HepG2 (cell line): ENCODE data around the gene COPZ1. TPM values are rescaled to one million over a fixed set of nuclear protein-coding genes. Genes with fewer than 3 reads are reported as not detected.

Experiments
- BHLHE40 ChIP-seq: IDR thresholded peaks from 2 replicates; pipeline ENCODE4 v1.6.1; 2011; ENCODE audit warnings: low read length, improper control_type of control experiment
- EHMT2 ChIP-seq: fragments of 200-600 bp; sonication (generic); IDR thresholded peaks from 2 replicates; pipeline ENCODE4 v1.7.0; 2017; ENCODE audit warnings: antibody characterized with exemption, low read depth, low read length, borderline replicate concordance
- EP300 ChIP-seq, 3 experiments: sonication (generic) in 1 of 3; formaldehyde crosslinking in 1 of 3; IDR thresholded peaks; 2 replicates each; pipeline versions ENCODE4 v1.5.1 to v1.6.1; 2011 to 2020; ENCODE audit warnings: low read depth in 2 of 3, low read length in 2 of 3, borderline replicate concordance in 1 of 3, improper control_type of control experiment in 1 of 3, mild to moderate bottlenecking in 1 of 3, missing genetic modification reagents in 1 of 3, moderate library complexity in 1 of 3
- ERF ChIP-seq: IDR thresholded peaks from 2 replicates; pipeline ENCODE4 v1.6.1; 2018; ENCODE audit warnings: missing biosample characterization, missing genetic modification reagents
- ISX ChIP-seq: sonication (generic); formaldehyde crosslinking; conservative IDR thresholded peaks from 2 replicates; pipeline ENCODE4 v1.5.0; 2020; ENCODE audit warnings: missing genetic modification reagents
- KDM2A ChIP-seq: sonication (generic); formaldehyde crosslinking; IDR thresholded peaks from 2 replicates; pipeline ENCODE4 v1.4.0; 2020; ENCODE audit warnings: low read depth, missing genetic modification reagents, borderline replicate concordance
- MZF1 ChIP-seq: sonication (generic); formaldehyde crosslinking; IDR thresholded peaks from 2 replicates; pipeline ENCODE4 v1.8.1; 2023; ENCODE audit warnings: mild to moderate bottlenecking, missing genetic modification reagents, borderline replicate concordance
- THYN1 ChIP-seq: sonication (generic); formaldehyde crosslinking; IDR thresholded peaks from 2 replicates; pipeline ENCODE4 v1.8.1; 2023; ENCODE audit warnings: low read depth, mild to moderate bottlenecking, moderate library complexity, missing genetic modification reagents, borderline replicate concordance
- ZFP41 ChIP-seq: sonication (generic); formaldehyde crosslinking; IDR thresholded peaks from 2 replicates; pipeline ENCODE4 v1.4.0; 2020; ENCODE audit warnings: mild to moderate bottlenecking, missing genetic modification reagents, borderline replicate concordance
- ZKSCAN8 ChIP-seq: IDR thresholded peaks from 2 replicates; pipeline ENCODE4 v1.6.1; 2016; ENCODE audit warnings: borderline replicate concordance, missing genetic modification reagents, missing compliant biosample characterization
- ZNF101 ChIP-seq: sonication (generic); formaldehyde crosslinking; IDR thresholded peaks from 2 replicates; pipeline ENCODE4 v1.4.0; 2020; ENCODE audit warnings: mild to moderate bottlenecking, low read depth, missing genetic modification reagents, borderline replicate concordance
- ZNF232 ChIP-seq: sonication (generic); formaldehyde crosslinking; IDR thresholded peaks from 2 replicates; pipeline ENCODE4 v1.4.0; 2020; ENCODE audit warnings: missing genetic modification reagents, borderline replicate concordance
- ZNF546 ChIP-seq: sonication (generic); formaldehyde crosslinking; conservative IDR thresholded peaks from 2 replicates; pipeline ENCODE4 v1.8.1; 2023; ENCODE audit warnings: mild to moderate bottlenecking, missing genetic modification reagents
- ZNF678 ChIP-seq: sonication (generic); formaldehyde crosslinking; IDR thresholded peaks from 2 replicates; pipeline ENCODE4 v1.4.0; 2020; ENCODE audit warnings: mild to moderate bottlenecking, missing genetic modification reagents
- ZNF766 ChIP-seq: sonication (generic); formaldehyde crosslinking; IDR thresholded peaks from 2 replicates; pipeline ENCODE4 v1.5.0; 2020; ENCODE audit warnings: missing genetic modification reagents, borderline replicate concordance
- polyA plus RNA-seq, 8 experiments: library from polyadenylated mRNA; depleted of rRNA in 3 of 8; stranded (reverse) in 7 of 8; unstranded in 1 of 8; fragments of >200 nt; fragmentation: Illumina TruSeq in 4 of 8; extraction: Trizol in 4 of 8; gene quantifications; 2 replicates each; pipeline versions ENCODE4 v1.2.1 to v1.2.3, GENCODE V29; 2011 to 2016; ENCODE audit warnings: low read depth in 4 of 8, missing spikeins in 1 of 8, mixed read lengths in 1 of 8; ENCODE audit not compliant: insufficient read depth in 1 of 8
- total RNA-seq, 5 experiments: library from RNA; depleted of rRNA; stranded (reverse); fragments of >200 nt; fragmentation: Illumina TruSeq; extraction: Trizol; gene quantifications; 2 replicates each; pipeline ENCODE4 v1.2.3, GENCODE V29; 2016; ENCODE audit warnings: low read depth in 1 of 5
- TF ChIP-seq, protein P1 (sequence below), 2 experiments: sonication (generic) in 1 of 2; formaldehyde crosslinking in 1 of 2; IDR thresholded peaks; 2 replicates each; pipeline versions ENCODE4 v1.5.1 to v1.6.1; 2011 to 2020; ENCODE audit warnings: borderline replicate concordance in 1 of 2, low read depth in 1 of 2, low read length in 1 of 2, mild to moderate bottlenecking in 1 of 2, missing genetic modification reagents in 1 of 2, moderate library complexity in 1 of 2
- TF ChIP-seq, protein P2 (sequence below): sonication (generic); formaldehyde crosslinking; IDR thresholded peaks from 2 replicates; pipeline ENCODE4 v1.5.0; 2020; ENCODE audit warnings: mild to moderate bottlenecking, missing genetic modification reagents, borderline replicate concordance

COPZ1 gene
- total and polyA plus RNA-seq, 2 of the 13 experiments (the other 11 are each of a cell fraction or from before 2014, with no cell fraction given), result 125 to 184 TPM

DNA sequence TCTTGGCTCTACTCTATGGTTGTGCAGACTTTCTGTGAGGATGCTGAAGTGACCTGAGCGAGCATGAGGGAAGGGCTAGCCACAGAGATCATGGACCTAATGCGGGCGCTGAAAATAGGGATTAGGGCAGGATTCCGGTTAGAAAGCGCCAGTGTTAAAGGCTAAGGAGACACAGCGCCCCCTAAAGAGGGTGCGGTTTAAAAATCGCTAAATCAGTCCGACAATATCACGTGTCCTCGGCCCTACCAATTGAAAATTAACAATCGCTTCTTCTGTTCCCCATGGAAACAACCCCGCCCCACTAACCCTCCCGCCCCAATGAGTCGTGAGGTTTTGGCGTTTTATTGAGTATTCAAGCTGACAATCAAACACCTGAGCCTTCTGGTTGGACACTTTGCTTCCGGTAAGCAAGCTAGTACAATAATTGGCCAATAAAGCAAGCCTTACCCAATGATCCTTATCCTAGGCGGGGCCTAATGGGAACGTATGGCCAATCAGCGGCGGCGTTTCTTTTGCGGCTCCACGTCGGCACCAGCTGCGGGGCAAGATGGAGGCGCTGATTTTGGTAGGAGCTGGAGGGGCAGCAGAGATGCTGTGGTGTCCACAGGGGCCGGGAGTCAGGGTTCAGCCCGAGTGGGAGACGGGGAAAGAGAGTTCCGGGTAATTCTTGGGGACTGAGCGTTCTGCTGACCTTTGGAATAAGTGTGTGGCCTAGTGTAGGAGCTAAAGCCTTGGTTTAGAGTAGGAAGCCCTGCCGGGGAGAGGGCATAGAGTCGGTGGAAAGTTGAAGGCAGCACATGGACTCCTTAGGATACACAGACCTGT, at the start of gene COPZ1 (continued):
- TF ChIP-seq ZNF766 (CRISPR knock-in tag) (no peak), KDM2A (CRISPR knock-in tag) (0 out of 2 replicates have a peak, but pooled peaks have one; percentile 9), ZFP41 (CRISPR knock-in tag) (no peak), ZNF232 (CRISPR knock-in tag) (0 out of 2 replicates have a peak, but pooled peaks have one; percentile 56), ISX (0 out of 2 replicates have a peak, but pooled peaks have one; percentile 52), MZF1 (no peak), THYN1 (CRISPR knock-in tag) (no peak), ZNF678 (CRISPR knock-in tag) (no peak), ZKSCAN8 (CRISPR knock-in tag) (no peak), EP300 (IDR thresholded peaks at IDR 0.05; ENCODE audit: low read depth in 2 of 2, low read length in 2 of 2) (no peak), EP300 (CRISPR knock-in tag; IDR thresholded peaks at IDR 0.05; ENCODE audit: borderline replicate concordance) (0 out of 2 replicates have a peak, but pooled peaks have one; percentile 20), ERF (CRISPR knock-in tag) (no peak), ZNF546 (CRISPR knock-in tag) (no peak), ZNF101 (no peak), BHLHE40 (no peak), EHMT2 (no peak; the same call in 1 of the 2 replicates)
- TF ChIP-seq, protein P1, sequence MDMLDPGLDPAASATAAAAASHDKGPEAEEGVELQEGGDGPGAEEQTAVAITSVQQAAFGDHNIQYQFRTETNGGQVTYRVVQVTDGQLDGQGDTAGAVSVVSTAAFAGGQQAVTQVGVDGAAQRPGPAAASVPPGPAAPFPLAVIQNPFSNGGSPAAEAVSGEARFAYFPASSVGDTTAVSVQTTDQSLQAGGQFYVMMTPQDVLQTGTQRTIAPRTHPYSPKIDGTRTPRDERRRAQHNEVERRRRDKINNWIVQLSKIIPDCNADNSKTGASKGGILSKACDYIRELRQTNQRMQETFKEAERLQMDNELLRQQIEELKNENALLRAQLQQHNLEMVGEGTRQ (IDR thresholded peaks at IDR 0.05; ENCODE audit: low read depth, low read length), result peak; percentile 84
- TF ChIP-seq, protein P1 (CRISPR knock-in tag; IDR thresholded peaks at IDR 0.05; ENCODE audit: borderline replicate concordance), result peak; percentile 86; the same call in 1 of the 2 replicates
- TF ChIP-seq, protein P2, sequence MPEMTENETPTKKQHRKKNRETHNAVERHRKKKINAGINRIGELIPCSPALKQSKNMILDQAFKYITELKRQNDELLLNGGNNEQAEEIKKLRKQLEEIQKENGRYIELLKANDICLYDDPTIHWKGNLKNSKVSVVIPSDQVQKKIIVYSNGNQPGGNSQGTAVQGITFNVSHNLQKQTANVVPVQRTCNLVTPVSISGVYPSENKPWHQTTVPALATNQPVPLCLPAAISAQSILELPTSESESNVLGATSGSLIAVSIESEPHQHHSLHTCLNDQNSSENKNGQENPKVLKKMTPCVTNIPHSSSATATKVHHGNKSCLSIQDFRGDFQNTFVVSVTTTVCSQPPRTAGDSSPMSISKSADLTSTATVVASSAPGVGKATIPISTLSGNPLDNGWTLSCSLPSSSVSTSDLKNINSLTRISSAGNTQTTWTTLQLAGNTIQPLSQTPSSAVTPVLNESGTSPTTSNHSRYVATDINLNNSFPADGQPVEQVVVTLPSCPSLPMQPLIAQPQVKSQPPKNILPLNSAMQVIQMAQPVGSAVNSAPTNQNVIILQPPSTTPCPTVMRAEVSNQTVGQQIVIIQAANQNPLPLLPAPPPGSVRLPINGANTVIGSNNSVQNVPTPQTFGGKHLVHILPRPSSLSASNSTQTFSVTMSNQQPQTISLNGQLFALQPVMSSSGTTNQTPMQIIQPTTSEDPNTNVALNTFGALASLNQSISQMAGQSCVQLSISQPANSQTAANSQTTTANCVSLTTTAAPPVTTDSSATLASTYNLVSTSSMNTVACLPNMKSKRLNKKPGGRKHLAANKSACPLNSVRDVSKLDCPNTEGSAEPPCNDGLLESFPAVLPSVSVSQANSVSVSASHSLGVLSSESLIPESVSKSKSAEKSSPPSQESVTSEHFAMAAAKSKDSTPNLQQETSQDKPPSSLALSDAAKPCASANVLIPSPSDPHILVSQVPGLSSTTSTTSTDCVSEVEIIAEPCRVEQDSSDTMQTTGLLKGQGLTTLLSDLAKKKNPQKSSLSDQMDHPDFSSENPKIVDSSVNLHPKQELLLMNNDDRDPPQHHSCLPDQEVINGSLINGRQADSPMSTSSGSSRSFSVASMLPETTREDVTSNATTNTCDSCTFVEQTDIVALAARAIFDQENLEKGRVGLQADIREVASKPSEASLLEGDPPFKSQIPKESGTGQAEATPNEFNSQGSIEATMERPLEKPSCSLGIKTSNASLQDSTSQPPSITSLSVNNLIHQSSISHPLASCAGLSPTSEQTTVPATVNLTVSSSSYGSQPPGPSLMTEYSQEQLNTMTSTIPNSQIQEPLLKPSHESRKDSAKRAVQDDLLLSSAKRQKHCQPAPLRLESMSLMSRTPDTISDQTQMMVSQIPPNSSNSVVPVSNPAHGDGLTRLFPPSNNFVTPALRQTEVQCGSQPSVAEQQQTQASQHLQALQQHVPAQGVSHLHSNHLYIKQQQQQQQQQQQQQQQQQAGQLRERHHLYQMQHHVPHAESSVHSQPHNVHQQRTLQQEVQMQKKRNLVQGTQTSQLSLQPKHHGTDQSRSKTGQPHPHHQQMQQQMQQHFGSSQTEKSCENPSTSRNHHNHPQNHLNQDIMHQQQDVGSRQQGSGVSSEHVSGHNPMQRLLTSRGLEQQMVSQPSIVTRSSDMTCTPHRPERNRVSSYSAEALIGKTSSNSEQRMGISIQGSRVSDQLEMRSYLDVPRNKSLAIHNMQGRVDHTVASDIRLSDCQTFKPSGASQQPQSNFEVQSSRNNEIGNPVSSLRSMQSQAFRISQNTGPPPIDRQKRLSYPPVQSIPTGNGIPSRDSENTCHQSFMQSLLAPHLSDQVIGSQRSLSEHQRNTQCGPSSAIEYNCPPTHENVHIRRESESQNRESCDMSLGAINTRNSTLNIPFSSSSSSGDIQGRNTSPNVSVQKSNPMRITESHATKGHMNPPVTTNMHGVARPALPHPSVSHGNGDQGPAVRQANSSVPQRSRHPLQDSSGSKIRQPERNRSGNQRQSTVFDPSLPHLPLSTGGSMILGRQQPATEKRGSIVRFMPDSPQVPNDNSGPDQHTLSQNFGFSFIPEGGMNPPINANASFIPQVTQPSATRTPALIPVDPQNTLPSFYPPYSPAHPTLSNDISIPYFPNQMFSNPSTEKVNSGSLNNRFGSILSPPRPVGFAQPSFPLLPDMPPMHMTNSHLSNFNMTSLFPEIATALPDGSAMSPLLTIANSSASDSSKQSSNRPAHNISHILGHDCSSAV (CRISPR knock-in tag), result no peak
